Retinal pigment epithelial cell (primary cell): ENCODE measurements around the gene ACSL3.

Experiments
- DNase-seq: peaks from one replicate; pipeline ENCODE4 v3.0.0-alpha.2; 2010; ENCODE audit warnings: low read depth
- H3K4me3 ChIP-seq: 2 replicates; pipeline ENCODE4 v1.5.1; 2011; ENCODE audit warnings: mild to moderate bottlenecking, low read length, control low read depth, moderate library complexity
- TF ChIP-seq, protein P1 (sequence below): conservative IDR thresholded peaks from 2 replicates; pipeline ENCODE4 v1.5.1; 2011; ENCODE audit warnings: low read depth, low read length, control low read depth, inconsistent platforms

The ACSL3 gene

GRCh38 chr2:222860740-222861410, at the start of gene ACSL3:
Gene ACSL3 (plus strand): TSS chr2:222861036. CDS start chr2:222908773, 47,737 bp downstream.
- TF ChIP-seq, protein P1, sequence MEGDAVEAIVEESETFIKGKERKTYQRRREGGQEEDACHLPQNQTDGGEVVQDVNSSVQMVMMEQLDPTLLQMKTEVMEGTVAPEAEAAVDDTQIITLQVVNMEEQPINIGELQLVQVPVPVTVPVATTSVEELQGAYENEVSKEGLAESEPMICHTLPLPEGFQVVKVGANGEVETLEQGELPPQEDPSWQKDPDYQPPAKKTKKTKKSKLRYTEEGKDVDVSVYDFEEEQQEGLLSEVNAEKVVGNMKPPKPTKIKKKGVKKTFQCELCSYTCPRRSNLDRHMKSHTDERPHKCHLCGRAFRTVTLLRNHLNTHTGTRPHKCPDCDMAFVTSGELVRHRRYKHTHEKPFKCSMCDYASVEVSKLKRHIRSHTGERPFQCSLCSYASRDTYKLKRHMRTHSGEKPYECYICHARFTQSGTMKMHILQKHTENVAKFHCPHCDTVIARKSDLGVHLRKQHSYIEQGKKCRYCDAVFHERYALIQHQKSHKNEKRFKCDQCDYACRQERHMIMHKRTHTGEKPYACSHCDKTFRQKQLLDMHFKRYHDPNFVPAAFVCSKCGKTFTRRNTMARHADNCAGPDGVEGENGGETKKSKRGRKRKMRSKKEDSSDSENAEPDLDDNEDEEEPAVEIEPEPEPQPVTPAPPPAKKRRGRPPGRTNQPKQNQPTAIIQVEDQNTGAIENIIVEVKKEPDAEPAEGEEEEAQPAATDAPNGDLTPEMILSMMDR: no peak
- H3K4me3 ChIP-seq: peak within 1 kb of the TSS; percentile 92
- DNase-seq: peak; percentile 81

GRCh38 chr2:222811828-222812227, 49.0 kb upstream of the ACSL3 start:
- TF ChIP-seq, protein P1: no peak

DNA sequence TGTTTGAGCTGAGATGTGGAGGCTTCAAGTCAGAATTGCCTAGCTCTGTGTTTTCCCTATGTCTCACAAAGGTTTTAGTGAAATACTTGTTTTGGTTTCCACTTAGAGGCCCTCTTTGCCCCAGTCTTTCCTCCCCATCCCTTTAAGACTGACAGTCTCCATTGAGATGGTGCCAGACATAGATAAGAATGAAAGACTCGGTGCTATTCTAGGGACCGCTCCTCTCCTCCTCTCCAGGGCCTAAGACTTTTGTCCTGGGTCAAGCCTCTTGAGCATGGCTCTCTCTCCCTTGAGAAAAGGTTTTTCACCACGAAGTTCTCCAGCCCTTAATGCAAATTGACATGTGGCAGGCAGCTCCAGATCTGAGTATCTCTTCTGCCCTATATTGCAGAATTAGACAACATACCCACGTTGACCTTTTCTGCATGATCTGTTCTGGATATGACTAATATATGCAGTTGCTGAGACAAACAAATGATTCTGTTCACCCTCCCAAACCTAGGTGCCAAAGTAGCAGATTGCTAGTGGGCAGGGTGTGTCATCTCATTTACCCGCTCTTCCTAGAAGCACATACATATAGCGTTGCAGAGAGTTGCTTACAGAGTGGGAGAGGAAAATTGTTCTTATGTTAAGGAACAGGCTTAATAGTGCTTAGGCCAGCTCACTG, 47.5 kb upstream of the ACSL3 start:
- no peak overlapping the region for H3K4me3 ChIP-seq
- TF ChIP-seq, protein P1: no peak
- DNase-seq: no peak

More at GRCh38 chr2:222811828-222812227, 49.0 kb upstream of the ACSL3 start:
- no peak for DNase-seq
- H3K4me3 ChIP-seq: no peak overlapping the region

DNA sequence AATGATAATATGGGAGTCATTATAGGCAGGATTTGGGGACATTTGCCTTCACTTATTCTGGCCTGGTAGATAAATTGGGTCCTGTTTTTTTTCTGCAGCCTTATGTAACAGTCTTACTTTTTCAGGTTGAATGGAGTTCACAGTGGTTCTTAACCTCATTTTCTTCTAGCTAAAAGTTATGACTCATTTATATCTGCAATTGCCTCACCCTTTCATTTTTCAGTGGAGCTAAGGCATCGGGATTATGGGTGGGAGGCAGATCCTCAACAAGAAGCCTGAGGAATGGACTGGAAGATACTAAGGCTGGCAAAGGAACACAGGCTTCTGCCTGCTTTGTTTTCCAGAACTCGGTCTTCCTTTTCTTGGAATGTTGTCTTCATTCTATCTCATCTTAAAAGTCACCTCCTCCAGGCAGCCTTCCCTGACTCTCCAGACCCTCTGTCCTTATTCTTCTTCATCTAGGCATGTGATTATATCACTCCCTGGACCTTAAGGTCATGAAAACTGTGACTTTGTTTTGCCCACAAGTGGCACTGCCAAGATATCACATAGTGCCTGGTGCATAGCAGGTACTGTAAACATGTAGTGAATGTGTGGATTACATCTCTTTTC, 41.0 kb upstream of the ACSL3 start:
- TF ChIP-seq, protein P1: no peak
- DNase-seq: peak; percentile 59
- no peak overlapping the region for H3K4me3 ChIP-seq

- H3K4me3 ChIP-seq: no peak overlapping the region
- no peak for DNase-seq
- TF ChIP-seq, protein P1: no peak
Measured at GRCh38 chr2:222823183-222823930, 37.5 kb upstream of the ACSL3 start.

- TF ChIP-seq, protein P1: no peak
- H3K4me3 ChIP-seq: no peak overlapping the region
- no peak for DNase-seq
Measured at GRCh38 chr2:222825031-222825430, 35.8 kb upstream of the ACSL3 start.
